H54 (cell line): ENCODE results near the gene SH3BP5.

Source experiments
- DNase-seq: peaks from one replicate; pipeline ENCODE4 v3.0.0; 2011; ENCODE audit warnings: low spot score, mixed read lengths; ENCODE audit not compliant: insufficient read length
- FAIRE-seq: peaks from 3 replicates; lab custom pipeline; 2011; peaks lifted over from hg19 to GRCh38; lab: Jason Lieb, UNC
- POLR2A ChIP-seq: IDR thresholded peaks from 2 replicates; pipeline ENCODE4 v1.6.1; 2011; ENCODE audit warnings: low read depth, mild to moderate bottlenecking, low read length

SH3BP5 gene

DNA sequence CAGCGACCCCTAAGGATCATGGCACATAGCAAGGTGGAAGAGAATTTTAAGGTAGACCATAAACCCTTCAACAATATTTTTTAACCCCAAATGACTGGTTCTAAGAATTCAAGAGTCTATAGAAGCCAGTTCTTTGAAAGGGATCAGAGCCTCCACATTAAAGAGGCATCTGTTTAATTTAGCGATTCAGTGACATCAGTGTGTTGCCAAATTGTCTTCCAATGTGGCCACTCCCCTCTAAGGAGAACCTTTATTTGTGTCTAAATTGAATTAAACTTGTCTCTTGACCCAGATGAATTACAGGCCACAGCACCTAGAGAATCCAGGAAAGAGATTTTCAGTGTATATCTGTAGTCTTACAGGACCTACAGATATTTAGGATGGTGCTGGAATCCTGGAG, 6.6 kb upstream of the SH3BP5 start:
- FAIRE-seq (no peak), DNase-seq (no peak)
- TF ChIP-seq POLR2A, result no peak

DNA sequence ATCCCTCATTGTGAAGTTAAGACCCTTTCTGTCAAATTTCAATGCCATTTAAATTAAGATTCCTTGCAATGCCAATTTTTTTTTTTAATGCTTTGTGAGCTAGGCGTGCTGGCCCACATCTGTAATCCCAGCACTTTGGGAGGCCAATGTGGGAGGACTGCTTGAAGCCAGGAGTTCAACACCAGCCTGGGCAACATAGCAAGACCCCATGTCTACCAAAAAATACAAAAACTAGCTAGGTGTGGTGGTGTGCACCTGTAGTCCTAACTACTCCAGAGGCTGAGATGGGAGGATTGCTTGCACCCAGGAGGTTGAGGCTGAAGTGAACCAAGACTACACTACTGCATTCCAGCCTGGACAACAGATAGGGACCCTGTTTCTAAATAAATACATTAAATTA, 5.6 kb upstream of the SH3BP5 start:
- TF ChIP-seq POLR2A, result no peak
- DNase-seq (no peak), FAIRE-seq (no peak)

DNA sequence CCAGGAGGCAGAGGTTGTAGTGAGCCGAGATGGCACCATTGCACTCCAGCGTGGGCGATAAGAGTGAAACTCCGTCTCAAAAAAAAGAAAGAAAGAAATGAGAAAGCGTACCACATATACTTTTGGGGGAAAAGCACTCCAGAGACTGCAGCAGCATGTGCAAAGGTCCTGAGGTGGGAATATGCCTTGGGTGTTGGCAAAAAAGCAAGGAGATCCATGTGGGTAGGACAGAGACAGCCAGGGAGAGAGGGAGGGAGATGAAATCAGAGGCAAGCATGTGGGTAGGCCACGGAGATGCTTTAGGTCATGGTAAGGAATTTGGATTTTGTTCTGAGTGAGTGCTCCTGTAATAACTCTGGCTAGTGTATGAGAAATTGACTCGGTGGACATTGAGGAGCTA, 3.7 kb upstream of the SH3BP5 start:
- no peak for TF ChIP-seq POLR2A
- no peak for FAIRE-seq
- no peak for DNase-seq

DNA sequence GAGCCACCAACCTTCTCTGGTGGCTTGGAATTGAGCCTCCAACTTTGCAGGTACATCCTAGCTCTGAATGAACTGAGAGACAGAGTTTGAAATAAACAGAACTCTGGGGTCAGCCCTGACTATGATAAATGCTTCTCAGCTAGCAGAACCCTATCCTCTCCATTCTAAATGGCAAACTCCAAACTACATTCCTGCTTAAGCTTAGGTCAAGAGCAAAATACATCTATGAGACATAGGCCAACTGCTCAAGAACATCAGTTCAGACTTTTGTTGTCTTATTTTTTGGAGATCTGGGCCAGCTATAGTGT, 1.5 kb upstream of the SH3BP5 start:
- DNase-seq, result no peak
- FAIRE-seq, result no peak
- TF ChIP-seq POLR2A, result no peak

DNA sequence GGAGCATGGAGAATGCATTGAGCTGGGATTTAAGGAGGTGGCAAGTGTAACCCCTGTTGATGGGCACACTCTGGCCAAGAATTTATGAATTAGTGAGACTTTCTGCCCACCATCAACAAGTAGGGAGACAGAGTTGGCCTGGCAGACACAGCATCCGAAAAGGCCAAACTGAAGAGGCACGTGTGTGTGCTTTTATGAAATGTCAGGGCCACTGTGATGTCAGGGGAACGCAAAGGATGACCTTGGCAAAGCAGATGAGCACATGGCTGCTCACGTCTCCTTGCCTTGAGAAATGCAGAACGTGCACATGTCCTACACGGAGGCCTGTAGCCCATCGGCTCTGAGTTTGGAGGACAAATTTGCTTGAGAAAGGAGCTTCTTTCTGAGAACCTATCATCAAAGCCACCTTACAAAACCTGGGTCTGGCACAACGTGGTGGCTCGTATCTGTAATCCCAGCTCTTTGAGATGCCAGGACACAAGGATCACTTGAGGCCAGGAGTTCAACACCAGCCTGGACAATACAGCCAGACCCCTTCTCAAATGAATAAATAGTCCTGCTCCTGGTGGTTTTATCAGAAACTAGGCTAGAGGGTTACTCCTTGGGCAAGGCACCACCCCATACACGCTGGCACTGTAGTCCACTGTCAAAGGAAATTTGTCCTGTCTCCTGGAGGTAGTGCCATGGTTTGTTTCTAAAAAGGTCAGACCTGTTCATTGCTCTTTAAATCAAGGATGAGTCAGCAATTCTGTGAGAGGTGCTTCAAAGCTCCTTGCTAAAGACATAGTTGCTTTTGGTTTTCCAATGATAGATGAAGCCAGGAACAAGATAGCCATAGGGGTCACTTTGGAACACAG, 941 bp upstream of the SH3BP5 start:
- FAIRE-seq (no peak), DNase-seq (no peak)
- no peak for TF ChIP-seq POLR2A

DNA sequence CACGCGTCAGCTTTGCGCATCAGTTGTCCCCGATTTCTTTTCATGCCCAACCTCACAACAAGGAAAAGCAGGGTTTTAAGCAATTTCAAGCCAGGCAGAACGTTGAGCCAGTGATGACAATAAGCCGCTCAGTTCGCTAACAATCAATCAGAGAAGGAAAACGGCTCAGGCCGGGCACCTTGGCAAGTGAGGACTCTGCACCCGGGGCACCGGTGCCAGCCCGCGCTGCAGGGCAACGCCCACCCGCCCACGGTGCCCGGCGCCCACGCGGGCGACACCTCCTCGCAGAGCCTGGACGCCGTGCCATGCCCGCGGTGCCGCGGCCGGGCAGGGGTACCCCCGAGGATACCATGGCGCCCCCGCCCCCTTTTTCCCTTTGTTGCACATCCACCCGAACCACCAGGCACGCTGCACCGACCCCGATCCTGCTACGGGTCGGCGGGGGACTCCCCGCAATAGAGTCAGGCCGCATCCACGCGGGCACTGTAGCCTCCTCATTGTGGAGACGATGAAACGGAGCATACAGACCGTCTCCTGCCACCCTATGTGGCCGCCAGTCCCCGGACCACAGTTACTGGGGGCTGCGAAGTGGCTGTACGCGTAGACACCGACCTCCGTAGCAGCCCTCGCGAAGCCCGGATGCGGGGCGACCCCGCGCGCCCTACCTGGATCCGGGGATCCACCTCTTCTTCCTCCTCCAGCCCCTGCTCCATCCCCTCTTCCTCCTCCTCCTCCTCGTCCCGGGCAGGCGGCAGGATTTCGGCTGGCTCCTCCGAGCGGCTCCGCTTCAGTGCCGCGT, 581 bp downstream of the SH3BP5 start:
- DNase-seq, result peak; percentile 21
- no peak for FAIRE-seq
- no peak for TF ChIP-seq POLR2A

DNA sequence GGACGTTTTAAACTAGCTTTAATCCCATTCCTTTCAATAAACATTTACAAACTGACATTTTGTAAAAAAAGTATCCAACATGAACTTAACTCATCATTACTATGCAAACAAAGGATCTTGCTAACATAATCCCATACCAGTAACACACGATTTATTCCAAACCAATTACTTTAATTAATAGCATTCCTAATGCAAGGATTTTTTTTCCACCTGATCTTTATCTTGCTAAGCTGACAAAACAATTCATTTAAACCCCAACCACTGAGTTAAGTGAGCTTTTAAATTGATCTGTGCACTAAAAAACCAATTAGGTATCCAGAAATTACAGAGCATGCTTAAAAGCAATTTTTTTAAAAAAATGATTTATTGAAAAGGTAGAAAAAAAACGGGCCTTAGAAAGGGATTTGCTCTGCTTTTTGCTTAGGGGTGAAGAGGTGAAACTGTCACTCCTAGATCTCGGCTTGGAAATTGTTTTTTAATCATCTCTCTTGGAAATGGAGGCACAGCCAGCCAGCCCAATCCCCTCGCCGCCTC, 1.2 kb downstream of the SH3BP5 start:
- no peak for TF ChIP-seq POLR2A
- no peak for FAIRE-seq
- no peak for DNase-seq

DNA sequence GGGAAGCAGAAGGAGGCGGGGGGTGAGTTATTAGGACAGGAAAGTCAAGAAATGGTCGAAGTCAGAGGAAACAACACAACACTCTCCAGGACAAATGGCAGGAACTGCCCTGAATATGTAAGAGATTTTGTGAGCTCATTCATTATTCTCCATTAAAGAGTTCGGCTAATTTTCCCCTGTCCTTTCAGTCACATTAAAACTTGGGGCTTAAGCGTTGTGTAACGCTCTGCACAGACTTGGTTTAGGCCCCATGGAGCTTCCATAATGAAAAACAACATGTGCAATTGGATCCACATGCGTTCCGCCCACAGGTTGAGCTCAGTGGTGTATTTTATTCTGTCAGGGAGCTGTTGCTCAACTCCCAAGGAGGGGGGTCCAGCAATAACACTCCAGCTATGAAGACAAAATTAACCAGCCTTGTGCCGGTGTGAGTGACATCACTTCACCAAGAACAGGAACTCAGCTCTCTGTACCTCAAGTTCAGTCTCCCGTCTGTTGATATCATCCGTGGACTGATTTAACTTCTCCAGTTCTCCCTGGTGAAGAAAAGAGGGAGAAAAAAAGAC, 2.3 kb downstream of the SH3BP5 start:
- TF ChIP-seq POLR2A, result no peak
- FAIRE-seq, result no peak
- no peak for DNase-seq

DNA sequence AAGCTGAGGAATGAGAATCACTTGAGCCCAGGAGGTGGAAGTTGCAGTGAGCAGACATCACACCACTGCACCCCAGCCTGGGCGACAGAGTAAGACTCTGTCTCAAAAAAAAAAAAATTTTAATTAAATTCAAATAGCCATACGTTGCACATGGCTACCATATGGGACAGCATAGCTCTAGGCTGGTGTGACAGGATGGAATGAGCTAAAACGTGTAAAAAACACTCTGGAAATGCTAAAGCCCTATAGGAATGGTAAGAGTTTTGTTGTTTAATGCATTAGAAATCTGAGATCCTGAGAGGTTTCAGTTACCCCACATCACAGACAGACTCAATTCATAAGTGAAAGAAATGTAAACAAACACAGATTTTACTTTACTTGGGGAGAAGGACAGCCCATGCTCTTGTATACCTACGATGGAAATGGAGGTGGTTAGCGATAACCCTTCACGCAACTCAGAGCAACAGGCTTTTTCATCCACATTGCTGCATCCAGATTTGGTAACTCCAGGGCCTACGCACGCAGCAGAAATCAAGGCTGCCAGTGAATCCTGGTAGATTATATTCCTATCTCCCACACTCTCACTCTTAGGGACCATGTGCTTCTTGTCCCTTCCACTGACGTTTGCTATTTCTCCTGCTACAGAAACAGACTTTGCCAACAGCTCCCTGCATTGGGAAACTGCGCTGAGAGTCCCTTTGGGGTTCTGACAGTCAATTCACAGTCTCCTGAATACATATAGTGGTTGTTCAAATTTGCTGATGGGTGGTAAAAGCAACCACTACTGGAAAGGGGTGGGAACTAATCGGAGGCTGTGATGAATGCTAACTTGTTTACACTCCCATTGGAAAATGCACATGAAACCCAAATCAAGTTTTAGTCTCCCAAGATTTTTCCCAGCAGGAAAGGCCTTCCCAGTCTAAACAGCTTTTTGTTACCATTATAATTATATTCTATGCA, 3.1 kb downstream of the SH3BP5 start:
- DNase-seq (no peak), FAIRE-seq (no peak)
- no peak for TF ChIP-seq POLR2A

DNA sequence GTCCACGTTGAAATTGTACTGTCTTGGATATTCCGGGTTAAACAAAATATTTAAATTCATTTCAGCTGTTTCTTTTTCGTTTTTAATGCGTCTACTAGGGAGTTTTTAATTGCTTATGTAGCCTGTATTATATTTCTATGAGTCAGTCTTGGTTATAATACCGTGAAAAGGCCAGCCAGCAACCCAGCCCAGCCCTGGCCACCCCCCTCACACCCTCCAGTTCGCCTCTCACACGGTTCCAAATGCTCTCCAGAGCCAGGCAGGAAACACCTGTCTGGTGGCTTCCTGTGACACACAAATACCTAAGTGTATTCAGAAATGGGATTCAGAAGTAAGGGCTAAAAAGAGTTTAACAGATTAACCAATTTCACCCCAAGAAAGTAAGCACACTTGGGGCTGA, 4.4 kb downstream of the SH3BP5 start:
- FAIRE-seq, result no peak
- no peak for TF ChIP-seq POLR2A

DNA sequence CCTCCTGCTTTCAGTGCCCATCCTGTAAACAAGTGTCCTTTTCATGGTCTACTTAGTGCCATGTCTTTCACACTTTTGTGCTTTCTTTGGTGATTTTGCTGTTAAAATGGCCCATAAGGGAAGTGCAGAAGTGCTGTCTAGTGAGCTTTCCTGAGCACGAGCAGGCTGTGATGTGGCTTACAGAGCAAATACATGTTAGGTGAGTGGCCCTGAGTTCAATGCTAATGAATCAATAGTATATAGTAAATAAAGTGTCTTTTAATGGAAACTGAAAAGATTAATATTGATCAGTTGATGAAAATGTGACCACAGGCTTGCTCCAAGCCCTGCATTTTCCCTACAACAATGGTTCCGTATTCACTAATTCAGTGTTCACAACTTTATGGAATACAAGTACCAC, 5.7 kb downstream of the SH3BP5 start:
- FAIRE-seq (no peak), DNase-seq (no peak)
- no peak for TF ChIP-seq POLR2A

More for the DNA sequence above, 4.4 kb downstream of the SH3BP5 start:
- no peak for DNase-seq

DNA sequence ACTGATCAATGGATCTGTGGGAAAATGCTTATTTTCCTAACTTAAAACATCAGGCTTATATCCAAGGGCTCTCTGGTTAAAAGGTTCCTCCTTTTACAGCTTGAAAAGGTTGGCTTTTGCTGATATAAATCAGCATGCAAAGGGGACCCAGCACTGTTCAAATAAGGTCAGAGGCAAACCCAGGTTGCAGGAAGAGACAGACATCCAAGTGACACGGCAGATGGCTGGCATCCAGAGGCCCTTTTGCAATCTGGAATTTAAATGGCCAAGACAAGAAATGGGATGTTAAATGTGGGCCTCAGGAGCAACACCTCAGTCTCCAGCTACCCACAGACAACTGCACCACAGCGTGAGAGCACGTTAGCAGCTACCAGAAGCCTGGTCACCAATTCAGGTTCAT, 6.3 kb downstream of the SH3BP5 start:
- FAIRE-seq (no peak), DNase-seq (no peak)
- TF ChIP-seq POLR2A, result no peak

DNA sequence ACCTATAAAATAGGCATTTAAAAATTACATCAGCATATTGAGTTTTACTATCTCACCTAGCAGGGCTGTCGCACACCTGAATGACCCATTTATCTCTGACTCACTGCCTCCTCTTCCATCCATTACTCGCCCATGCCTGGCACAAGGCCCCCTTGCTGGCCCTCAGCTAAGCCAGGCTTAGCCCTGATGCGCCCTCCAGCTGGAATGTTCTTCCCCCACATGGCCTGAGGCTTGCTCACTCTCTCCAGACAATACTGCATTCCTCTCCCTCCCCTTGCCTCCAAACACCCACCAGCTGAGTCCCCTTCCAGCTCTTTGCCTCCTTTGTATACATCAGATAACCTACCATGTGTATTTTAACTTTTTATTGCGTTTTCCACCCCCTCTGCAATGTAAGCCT, 7.2 kb downstream of the SH3BP5 start:
- FAIRE-seq, result no peak
- no peak for DNase-seq
- no peak for TF ChIP-seq POLR2A
